Upper lobe of right lung (tissue), 1 donor: ENCODE data around the gene GRM3. TPM values are rescaled to one million over a fixed set of nuclear protein-coding genes. Genes with fewer than 3 reads are reported as not detected.

ENCODE experiments used
- ATAC-seq: fragments of 200-7000 bp; cut with Tn5 transposase; one replicate; pipeline ENCODE4 v1.9.1; 2020; ENCODE audit warnings: mild to moderate bottlenecking, moderate library complexity
- DNase-seq: peaks from one replicate; pipeline ENCODE4 v3.0.0-alpha.2; 2020
- H3K27ac ChIP-seq: fragments of 200-600 bp; one replicate; pipeline ENCODE4 v1.8.0; 2022
- H3K27me3 ChIP-seq: fragments of 200-600 bp; one replicate; pipeline ENCODE4 v1.8.0; 2022; ENCODE audit warnings: mild to moderate bottlenecking
- H3K36me3 ChIP-seq: fragments of 200-600 bp; one replicate; pipeline ENCODE4 v1.8.0; 2022
- H3K4me1 ChIP-seq: fragments of 200-600 bp; one replicate; pipeline ENCODE4 v1.8.0; 2022
- H3K4me3 ChIP-seq: fragments of 200-600 bp; one replicate; pipeline ENCODE4 v1.8.0; 2022; ENCODE audit warnings: mild to moderate bottlenecking
- H3K9me3 ChIP-seq: fragments of 200-600 bp; one replicate; pipeline ENCODE4 v1.8.0; 2022
- intact Hi-C: fragments of 100-400 bp; cut with DNase I; formaldehyde crosslinking; loops from one replicate; pipeline ENCODE4 v1.11.0; 2022
- total RNA-seq: library from RNA; stranded (reverse); fragmentation: NEBNext Ultra II Directional; extraction: Animal tissue kit (Norgen Biotek cat#: 25700); gene quantifications from one replicate; pipeline ENCODE4 v1.2.1, GENCODE V29; 2021
- TF ChIP-seq, protein P1 (sequence below): fragments of 200-600 bp; IDR thresholded peaks from one replicate; pipeline ENCODE4 v1.8.0; 2022; ENCODE audit warnings: antibody characterized with exemption
- donor health status: DM: no; HTN: yes; CAD: no; lungs with severe emphysema.

The GRM3 gene
- total RNA-seq, 1 donor from 2014 or later: not detected

DNA sequence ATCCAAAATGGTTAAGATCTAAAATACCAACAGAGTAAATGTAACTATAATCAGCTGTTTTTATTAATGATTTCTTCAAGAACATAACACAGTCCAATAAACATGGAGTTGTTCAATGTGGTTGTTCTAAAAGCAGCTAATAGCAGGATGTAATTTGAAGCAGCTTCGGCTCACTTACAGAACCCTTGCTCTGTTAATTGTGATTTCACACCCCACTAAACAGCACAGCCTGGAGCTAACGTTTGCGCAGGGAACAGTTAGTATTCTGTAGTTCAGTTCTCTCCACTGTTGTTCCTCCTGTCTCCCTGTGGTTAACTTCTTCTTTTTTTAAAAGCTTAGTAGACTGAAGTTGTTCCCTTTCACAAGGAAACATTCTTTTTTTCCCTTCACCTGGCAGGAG lies 104.0 kb downstream of the GRM3 start:
- Histone ChIP-seq H3K36me3 (no peaks in the 10 kb centered on the region), H3K4me3 (no peak overlapping the region), H3K9me3 (no peaks in the 10 kb centered on the region), H3K27me3 (no peaks in the 10 kb centered on the region), H3K27ac (no peak overlapping the region), H3K4me1 (no peaks in the 10 kb centered on the region)
- TF ChIP-seq, protein P1, sequence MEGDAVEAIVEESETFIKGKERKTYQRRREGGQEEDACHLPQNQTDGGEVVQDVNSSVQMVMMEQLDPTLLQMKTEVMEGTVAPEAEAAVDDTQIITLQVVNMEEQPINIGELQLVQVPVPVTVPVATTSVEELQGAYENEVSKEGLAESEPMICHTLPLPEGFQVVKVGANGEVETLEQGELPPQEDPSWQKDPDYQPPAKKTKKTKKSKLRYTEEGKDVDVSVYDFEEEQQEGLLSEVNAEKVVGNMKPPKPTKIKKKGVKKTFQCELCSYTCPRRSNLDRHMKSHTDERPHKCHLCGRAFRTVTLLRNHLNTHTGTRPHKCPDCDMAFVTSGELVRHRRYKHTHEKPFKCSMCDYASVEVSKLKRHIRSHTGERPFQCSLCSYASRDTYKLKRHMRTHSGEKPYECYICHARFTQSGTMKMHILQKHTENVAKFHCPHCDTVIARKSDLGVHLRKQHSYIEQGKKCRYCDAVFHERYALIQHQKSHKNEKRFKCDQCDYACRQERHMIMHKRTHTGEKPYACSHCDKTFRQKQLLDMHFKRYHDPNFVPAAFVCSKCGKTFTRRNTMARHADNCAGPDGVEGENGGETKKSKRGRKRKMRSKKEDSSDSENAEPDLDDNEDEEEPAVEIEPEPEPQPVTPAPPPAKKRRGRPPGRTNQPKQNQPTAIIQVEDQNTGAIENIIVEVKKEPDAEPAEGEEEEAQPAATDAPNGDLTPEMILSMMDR: no peak
- no peak for ATAC-seq
- no peak for DNase-seq
- intact Hi-C loops: no loop called here

DNA sequence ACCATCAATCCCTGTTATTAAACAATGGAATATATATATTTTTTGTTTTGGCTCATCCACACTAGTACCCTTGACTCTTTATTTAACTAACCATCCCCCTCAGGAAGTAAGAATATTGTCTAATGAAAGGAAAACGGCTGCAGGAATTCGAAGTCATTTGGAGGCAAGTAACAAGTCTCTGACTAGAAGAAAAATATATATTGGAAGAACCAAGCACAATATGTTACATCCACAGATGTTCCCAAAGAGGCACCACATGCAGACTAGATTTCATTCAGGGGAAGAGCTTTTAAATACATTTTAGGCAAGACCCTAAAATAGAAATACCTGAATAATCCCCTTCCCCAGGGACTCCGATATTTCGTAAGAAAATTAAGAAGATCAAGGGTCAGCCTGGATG lies 104.5 kb downstream of the GRM3 start:
- no peak for ATAC-seq
- intact Hi-C loops: no loop called here
- H3K9me3 ChIP-seq: no peaks in the 10 kb centered on the region

DNA sequence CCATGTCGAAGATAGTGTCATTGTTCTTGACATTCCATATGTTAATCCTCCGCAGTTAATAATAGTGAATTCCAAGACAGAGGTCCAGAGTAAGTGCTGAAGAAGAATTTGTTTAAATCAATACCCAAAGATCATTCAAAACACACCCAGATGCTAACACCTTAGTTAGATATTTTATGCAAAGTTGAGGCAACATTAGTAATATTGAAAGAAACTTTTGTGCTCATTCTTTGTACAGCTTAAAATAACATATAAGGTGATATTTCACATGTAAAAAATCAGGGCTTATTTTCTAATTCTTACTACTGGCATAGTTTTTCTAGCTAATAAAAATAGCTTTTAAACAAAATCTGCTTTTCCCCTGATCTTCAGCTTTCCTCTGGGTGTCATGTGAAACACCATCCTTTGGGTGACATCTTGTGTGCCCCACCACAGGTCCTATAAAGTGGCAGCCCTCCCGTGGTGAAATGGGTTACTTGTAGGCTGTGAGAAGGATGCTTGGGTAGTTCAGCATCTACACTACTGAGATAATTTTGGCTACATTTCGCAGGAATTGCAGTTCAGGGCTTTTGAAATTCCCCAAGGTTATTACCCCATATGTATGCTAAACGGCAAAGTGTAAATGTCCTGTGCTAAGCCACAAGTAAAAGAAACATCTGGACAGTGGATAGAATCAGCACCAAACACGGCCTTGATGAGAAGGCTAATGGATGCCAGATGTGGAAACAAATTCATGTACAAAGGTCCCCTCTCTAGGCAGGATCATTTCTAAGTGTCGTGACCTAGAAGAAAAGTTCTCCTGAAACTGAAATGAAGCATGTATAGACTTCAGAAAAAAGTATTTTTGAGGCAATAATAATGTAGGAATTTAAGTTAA lies 105.4 kb downstream of the GRM3 start:
- ATAC-seq (no peak), DNase-seq (no peak)
- Histone ChIP-seq H3K36me3 (no peaks in the 10 kb centered on the region), H3K4me3 (no peak overlapping the region), H3K27me3 (no peaks in the 10 kb centered on the region), H3K9me3 (no peaks in the 10 kb centered on the region), H3K4me1 (no peaks in the 10 kb centered on the region), H3K27ac (no peak overlapping the region)
- TF ChIP-seq, protein P1: no peak
- intact Hi-C loops: no loop called here

More for the DNA sequence above, 104.5 kb downstream of the GRM3 start:
- Histone ChIP-seq H3K27me3 (no peaks in the 10 kb centered on the region), H3K4me3 (no peak overlapping the region), H3K27ac (no peak overlapping the region), H3K4me1 (no peaks in the 10 kb centered on the region), H3K36me3 (no peaks in the 10 kb centered on the region)
- TF ChIP-seq, protein P1: no peak
- no peak for DNase-seq

DNA sequence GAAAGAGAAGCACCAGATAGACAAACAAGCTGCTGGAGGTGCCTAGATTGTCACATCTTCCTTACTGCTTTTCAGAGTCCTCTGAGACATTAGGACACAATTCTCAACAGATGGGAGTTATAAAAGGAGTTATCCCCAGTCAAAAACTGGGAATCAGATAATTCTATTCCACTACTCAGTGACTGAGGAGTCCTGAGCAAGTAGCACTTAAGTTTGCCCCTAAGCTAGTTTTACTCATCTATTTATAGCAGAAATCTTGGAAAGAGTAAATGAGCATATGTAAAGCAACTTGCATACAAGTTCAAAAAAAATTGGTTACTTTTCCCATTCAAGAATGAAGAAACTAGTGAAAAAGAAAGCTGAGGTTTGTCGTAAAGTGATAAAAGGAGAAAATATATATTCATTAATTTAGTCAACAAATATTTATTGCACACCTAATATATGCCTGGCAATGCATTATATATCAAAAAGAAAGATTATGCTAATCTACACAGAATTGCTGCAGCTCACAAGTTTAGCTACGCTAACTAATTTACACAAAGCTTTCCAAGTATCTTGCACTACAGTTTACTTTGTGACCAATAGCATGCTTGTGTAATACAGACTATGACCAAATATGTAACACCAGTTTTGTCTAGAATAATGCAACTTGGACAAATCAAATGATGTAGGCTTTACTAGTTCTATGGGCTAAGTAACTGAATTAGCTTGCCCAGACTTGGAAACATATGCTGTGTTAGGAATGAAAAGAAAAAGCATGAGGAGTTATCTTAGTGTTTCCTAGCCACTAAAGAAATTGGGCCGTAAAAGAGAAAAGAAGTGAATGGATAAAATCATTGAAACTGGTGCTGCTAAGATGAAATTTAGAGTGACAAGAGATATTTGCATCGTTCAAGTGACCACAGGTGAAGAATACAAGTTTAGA lies 106.3 kb downstream of the GRM3 start:
- no peak for ATAC-seq
- H3K4me3 ChIP-seq: no peak overlapping the region
- intact Hi-C loops: no loop called here
- no peak for DNase-seq
- no peaks in the 10 kb centered on the region for H3K36me3 ChIP-seq
- TF ChIP-seq, protein P1: no peak
- H3K4me1 ChIP-seq: no peaks in the 10 kb centered on the region
- no peaks in the 10 kb centered on the region for H3K9me3 ChIP-seq
- no peaks in the 10 kb centered on the region for H3K27me3 ChIP-seq
- no peak overlapping the region for H3K27ac ChIP-seq

DNA sequence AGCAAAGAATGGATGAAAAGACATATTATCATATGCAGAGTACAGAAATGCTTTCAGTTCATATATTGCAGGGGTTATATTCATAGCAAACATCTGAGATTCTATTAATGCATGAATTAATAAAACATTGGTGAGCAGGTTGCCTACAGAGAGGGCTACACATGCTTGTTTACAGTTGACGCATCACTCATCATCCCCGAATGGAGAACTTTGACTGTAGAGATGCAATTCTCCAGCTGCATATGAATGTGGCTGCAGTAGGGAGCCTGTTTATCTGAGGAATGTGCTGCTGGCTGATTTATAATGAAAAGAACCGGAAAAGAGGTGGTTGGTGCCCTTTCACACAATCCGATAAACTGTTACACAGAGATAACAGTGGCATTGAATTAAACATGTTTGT lies 116.5 kb downstream of the GRM3 start:
- TF ChIP-seq, protein P1: no peak
- Histone ChIP-seq H3K27me3 (no peaks in the 10 kb centered on the region), H3K4me3 (no peak overlapping the region), H3K4me1 (no peaks in the 10 kb centered on the region), H3K9me3 (no peaks in the 10 kb centered on the region), H3K36me3 (no peaks in the 10 kb centered on the region), H3K27ac (no peak overlapping the region)
- ATAC-seq: no peak
- intact Hi-C loops: no loop called here
- no peak for DNase-seq
